ENCODE measurements around the gene SFTPD. TPM values are rescaled to one million over a fixed set of nuclear protein-coding genes. Genes with fewer than 3 reads are reported as not detected.

Gene SFTPD
- total RNA-seq, 1 donor from 2014 or later = 0.29 TPM

DNA sequence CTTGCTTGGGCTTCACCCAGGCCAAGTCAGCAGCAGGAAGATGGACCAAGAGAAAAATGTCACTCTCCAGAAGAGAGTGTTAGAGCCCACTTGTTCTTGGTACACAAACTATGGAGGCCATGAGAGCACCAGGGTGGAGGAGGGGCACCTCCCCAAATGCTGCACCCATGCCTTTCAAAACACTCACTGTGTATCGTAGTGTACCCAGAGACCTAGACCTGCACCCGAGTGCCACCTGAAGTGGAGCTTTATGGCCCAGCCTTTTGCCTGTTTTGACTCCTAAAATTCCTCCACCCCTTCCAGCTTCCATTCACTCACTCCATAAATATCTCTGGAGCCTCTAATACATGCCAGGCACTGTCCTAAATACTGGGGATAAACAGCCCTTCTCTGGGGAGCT is 5.0 kb downstream of the SFTPD start:
- H3K27ac Mint-ChIP-seq = no peak overlapping the region

DNA sequence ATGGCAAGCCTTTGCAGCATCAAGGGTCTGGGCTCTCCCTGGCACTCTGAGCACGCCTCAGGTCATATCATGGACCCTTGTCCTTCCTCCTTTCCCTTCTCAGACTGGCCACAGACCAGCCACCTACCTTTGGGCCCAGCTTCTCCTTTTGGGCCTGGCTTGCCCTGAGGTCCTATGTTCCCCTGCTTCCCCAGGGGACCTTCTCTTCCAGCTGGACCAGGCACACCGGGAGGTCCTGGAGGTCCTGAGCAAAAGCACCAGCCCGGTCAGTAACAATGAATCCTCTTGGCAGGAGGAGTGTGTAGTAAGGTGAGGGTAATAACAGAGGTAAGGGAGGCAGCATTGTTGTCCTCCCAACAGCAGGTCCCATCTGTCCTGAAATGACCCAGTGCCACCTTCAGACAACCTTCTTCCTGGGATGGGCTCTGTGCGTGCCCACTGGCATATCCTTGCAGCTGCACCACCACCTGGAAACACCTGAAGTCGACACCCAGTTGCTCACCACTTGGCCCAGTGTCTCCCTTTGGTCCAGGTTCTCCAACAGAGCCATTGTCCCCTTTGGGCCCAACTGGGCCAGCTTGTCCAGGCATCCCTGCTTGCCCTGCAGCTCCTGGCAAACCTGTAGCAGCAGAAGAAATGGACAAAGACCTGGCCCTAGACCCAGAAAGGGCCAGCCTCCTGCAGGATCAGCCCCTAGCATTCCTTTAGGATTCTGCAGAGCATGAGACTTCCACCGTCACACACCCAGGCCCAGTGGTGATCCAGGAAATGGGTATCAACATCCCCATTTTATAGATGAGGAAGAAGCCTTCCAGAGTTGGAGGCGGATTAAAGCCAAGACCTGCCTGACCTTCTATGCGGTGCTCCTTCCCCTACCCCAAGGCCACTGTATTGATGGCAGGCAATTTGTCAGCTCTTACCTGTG is 6.4 kb downstream of the SFTPD start:
- POLR2A ChIA-PET = no interaction called here
- no peaks in the 10 kb centered on the region for H3K9me3 Mint-ChIP-seq
- H3K4me3 Mint-ChIP-seq = no peak overlapping the region
- no peak overlapping the region for H3K27ac Mint-ChIP-seq
- no peaks in the 10 kb centered on the region for H3K36me3 Mint-ChIP-seq (ENCODE audit: low read depth)
- CTCF ChIA-PET = no interaction called here
- H3K27me3 Mint-ChIP-seq = no peaks in the 10 kb centered on the region
- DNase-seq (no peak), ATAC-seq (ENCODE audit: low read depth) (no peak)
- TF ChIP-seq, protein P1, sequence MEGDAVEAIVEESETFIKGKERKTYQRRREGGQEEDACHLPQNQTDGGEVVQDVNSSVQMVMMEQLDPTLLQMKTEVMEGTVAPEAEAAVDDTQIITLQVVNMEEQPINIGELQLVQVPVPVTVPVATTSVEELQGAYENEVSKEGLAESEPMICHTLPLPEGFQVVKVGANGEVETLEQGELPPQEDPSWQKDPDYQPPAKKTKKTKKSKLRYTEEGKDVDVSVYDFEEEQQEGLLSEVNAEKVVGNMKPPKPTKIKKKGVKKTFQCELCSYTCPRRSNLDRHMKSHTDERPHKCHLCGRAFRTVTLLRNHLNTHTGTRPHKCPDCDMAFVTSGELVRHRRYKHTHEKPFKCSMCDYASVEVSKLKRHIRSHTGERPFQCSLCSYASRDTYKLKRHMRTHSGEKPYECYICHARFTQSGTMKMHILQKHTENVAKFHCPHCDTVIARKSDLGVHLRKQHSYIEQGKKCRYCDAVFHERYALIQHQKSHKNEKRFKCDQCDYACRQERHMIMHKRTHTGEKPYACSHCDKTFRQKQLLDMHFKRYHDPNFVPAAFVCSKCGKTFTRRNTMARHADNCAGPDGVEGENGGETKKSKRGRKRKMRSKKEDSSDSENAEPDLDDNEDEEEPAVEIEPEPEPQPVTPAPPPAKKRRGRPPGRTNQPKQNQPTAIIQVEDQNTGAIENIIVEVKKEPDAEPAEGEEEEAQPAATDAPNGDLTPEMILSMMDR (IDR thresholded peaks at IDR 0.05) = no peak
- intact Hi-C loops (cut with micrococcal nuclease) = no loop called here
- peaks cover 32% of the 10 kb centered on the region for H3K4me1 Mint-ChIP-seq

More for the DNA sequence above, 5.0 kb downstream of the SFTPD start:
- ChIA-PET CTCF (no interaction called here), POLR2A (interaction anchor here (0.5 kb wide), 1 partner anchor 174 kb away, joined by 3 read pairs; no protein-coding TSS in a partner anchor)
- DNase-seq (no peak), ATAC-seq (ENCODE audit: low read depth) (no peak)
- Mint-ChIP-seq H3K4me3 (no peak overlapping the region), H3K36me3 (ENCODE audit: low read depth) (no peaks in the 10 kb centered on the region), H3K9me3 (no peaks in the 10 kb centered on the region), H3K4me1 (peaks cover 18% of the 10 kb centered on the region), H3K27me3 (no peaks in the 10 kb centered on the region)
- TF ChIP-seq, protein P1 (IDR thresholded peaks at IDR 0.05) = no peak
- intact Hi-C loops (cut with micrococcal nuclease) = no loop called here

GRCh38 chr10:79941585-79942210 is 7.2 kb downstream of the SFTPD start:
- Mint-ChIP-seq H3K36me3 (ENCODE audit: low read depth) (no peaks in the 10 kb centered on the region), H3K27ac (no peak overlapping the region), H3K4me3 (no peak overlapping the region), H3K4me1 (peaks cover 40% of the 10 kb centered on the region), H3K9me3 (no peaks in the 10 kb centered on the region), H3K27me3 (no peaks in the 10 kb centered on the region)
- ChIA-PET CTCF (no interaction called here), POLR2A (interaction anchor here (1.1 kb wide), 1 partner anchor 137 kb away, joined by 3 read pairs; no protein-coding TSS in a partner anchor)
- TF ChIP-seq, protein P1 (IDR thresholded peaks at IDR 0.05) = no peak
- intact Hi-C loops (cut with micrococcal nuclease) = no loop called here
- DNase-seq (no peak), ATAC-seq (ENCODE audit: low read depth) (no peak)

DNA sequence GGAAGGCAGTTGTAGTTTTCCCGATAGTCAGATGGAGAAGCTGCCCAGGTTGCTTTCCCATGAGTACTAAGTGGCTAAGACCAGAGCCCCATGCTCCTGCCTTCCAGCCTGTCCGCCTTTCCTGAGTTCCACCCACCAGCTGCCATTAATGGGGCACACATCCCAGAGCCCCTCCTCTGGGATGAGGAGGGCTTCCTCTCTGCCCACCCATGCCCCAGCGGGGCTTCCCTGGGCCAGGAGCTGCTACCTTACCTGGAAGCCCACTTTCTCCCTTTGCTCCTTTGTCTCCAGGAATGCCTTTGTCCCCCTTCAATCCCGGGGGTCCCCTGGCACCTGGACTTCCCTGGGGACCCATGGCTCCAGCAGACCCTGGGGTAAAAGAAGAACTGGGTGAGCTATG is 7.8 kb downstream of the SFTPD start:
- Mint-ChIP-seq H3K4me1 (peaks cover 46% of the 10 kb centered on the region), H3K4me3 (no peak overlapping the region), H3K27ac (no peak overlapping the region), H3K36me3 (ENCODE audit: low read depth) (no peaks in the 10 kb centered on the region), H3K27me3 (no peaks in the 10 kb centered on the region), H3K9me3 (no peaks in the 10 kb centered on the region)
- POLR2A ChIA-PET = interaction anchor here (1.1 kb wide), 1 partner anchor 138 kb away, joined by 3 read pairs; no protein-coding TSS in a partner anchor
- CTCF ChIA-PET = no interaction called here
- intact Hi-C loops (cut with micrococcal nuclease) = no loop called here
- ATAC-seq (ENCODE audit: low read depth) (no peak), DNase-seq (no peak)
- TF ChIP-seq, protein P1 (IDR thresholded peaks at IDR 0.05) = no peak

- intact Hi-C loops (cut with micrococcal nuclease) = no loop called here
- TF ChIP-seq, protein P1 (IDR thresholded peaks at IDR 0.05) = no peak
- POLR2A ChIA-PET = interaction anchor here (2.5 kb wide), 1 partner anchor 138 kb away, joined by 16 read pairs; the partner anchor contains the start of gene TMEM254
- ATAC-seq (ENCODE audit: low read depth) = no peak
- Mint-ChIP-seq H3K36me3 (ENCODE audit: low read depth) (no peaks in the 10 kb centered on the region), H3K9me3 (no peaks in the 10 kb centered on the region), H3K27ac (no peak overlapping the region), H3K4me1 (peaks cover 47% of the 10 kb centered on the region), H3K4me3 (no peak overlapping the region), H3K27me3 (no peaks in the 10 kb centered on the region)
- no peak for DNase-seq
- CTCF ChIA-PET = no interaction called here
Observed at GRCh38 chr10:79940431-79940830, 8.5 kb downstream of the SFTPD start.
